BE2C (cell line): ENCODE results near the gene RNF207.

Source experiments
- DNase-seq: peaks from one replicate; pipeline ENCODE4 v3.0.0-alpha.2; 2020
- H3K27me3 ChIP-seq: fragments of 250-450 bp; sonication (Bioruptor Pico); 2 replicates; pipeline ENCODE4 v1.5.1; 2020; ENCODE audit warnings: mild to moderate bottlenecking
- H3K36me3 ChIP-seq: fragments of 250-450 bp; sonication (Bioruptor Pico); 2 replicates; pipeline ENCODE4 v1.5.1; 2020; ENCODE audit warnings: mild to moderate bottlenecking
- H3K4me1 ChIP-seq: fragments of 250-450 bp; sonication (Bioruptor Pico); 2 replicates; pipeline ENCODE4 v1.5.1; 2020
- H3K4me3 ChIP-seq: 2 replicates; pipeline ENCODE4 v1.5.1; 2011; ENCODE audit warnings: low read depth, low read length
- H3K9me3 ChIP-seq: fragments of 250-450 bp; sonication (Bioruptor Pico); 2 replicates; pipeline ENCODE4 v1.5.1; 2020
- CTCF ChIP-seq: IDR thresholded peaks from 2 replicates; pipeline ENCODE4 v1.5.1; 2012; ENCODE audit warnings: mild to moderate bottlenecking, low read depth, low read length

The RNF207 gene

GRCh38 chr1:6166655-6167390, 39.1 kb upstream of the RNF207 start:
- no peaks in the 10 kb centered on the region for H3K27me3 ChIP-seq
- no peak for DNase-seq

GRCh38 chr1:6167391-6168303, 38.3 kb upstream of the RNF207 start:
- Histone ChIP-seq H3K4me3 (no peak overlapping the region), H3K4me1 (no peaks in the 10 kb centered on the region), H3K36me3 (no peaks in the 10 kb centered on the region), H3K9me3 (no peaks in the 10 kb centered on the region), H3K27me3 (no peaks in the 10 kb centered on the region)
- no peak for TF ChIP-seq CTCF
- DNase-seq: no peak

More at GRCh38 chr1:6166655-6167390, 39.1 kb upstream of the RNF207 start:
- H3K9me3 ChIP-seq: no peaks in the 10 kb centered on the region
- H3K4me3 ChIP-seq: no peak overlapping the region
- no peaks in the 10 kb centered on the region for H3K4me1 ChIP-seq
- no peaks in the 10 kb centered on the region for H3K36me3 ChIP-seq
- TF ChIP-seq CTCF: no peak

GRCh38 chr1:6168947-6169586, 36.9 kb upstream of the RNF207 start:
- H3K36me3 ChIP-seq: no peaks in the 10 kb centered on the region
- TF ChIP-seq CTCF: no peak
- no peaks in the 10 kb centered on the region for H3K4me1 ChIP-seq
- H3K27me3 ChIP-seq: no peaks in the 10 kb centered on the region
- no peak for DNase-seq
- H3K9me3 ChIP-seq: no peaks in the 10 kb centered on the region
- no peak overlapping the region for H3K4me3 ChIP-seq

- Histone ChIP-seq H3K36me3 (no peaks in the 10 kb centered on the region), H3K4me3 (no peak overlapping the region), H3K9me3 (no peaks in the 10 kb centered on the region), H3K4me1 (no peaks in the 10 kb centered on the region), H3K27me3 (no peaks in the 10 kb centered on the region)
- TF ChIP-seq CTCF: no peak
- no peak for DNase-seq
These were observed 35.7 kb upstream of the RNF207 start for GRCh38 chr1:6170116-6170741.

GRCh38 chr1:6170742-6171201, 35.1 kb upstream of the RNF207 start:
- Histone ChIP-seq H3K4me1 (no peaks in the 10 kb centered on the region), H3K9me3 (no peaks in the 10 kb centered on the region), H3K27me3 (no peaks in the 10 kb centered on the region), H3K4me3 (no peak overlapping the region), H3K36me3 (no peaks in the 10 kb centered on the region)
- no peak for TF ChIP-seq CTCF
- no peak for DNase-seq
